Heart right ventricle (tissue), 16 donors: ENCODE measurements around the gene SLC22A17. TPM values are rescaled to one million over a fixed set of nuclear protein-coding genes. Genes with fewer than 3 reads are reported as not detected.

ENCODE experiments used
- ATAC-seq, 8 donors: fragments of 200-7000 bp; cut with Tn5 transposase; one replicate each; pipeline ENCODE4 v1.9.1; 2020; ENCODE audit warnings: mild to moderate bottlenecking in 8 of 8, moderate library complexity in 8 of 8, moderate number of reproducible peaks in 1 of 8
- DNase-seq, 2 donors: peaks; one replicate each; pipeline ENCODE4 v3.0.0-alpha.2; 2020
- H3K27ac ChIP-seq, 10 donors: fragments of 200-600 bp; sonication (generic) in 2 of 10; one replicate each; pipeline versions ENCODE4 v1.5.0 to v1.8.0; 2020 to 2022; ENCODE audit warnings: mild to moderate bottlenecking in 3 of 10
- H3K27me3 ChIP-seq, 7 donors: fragments of 200-600 bp; one replicate each; pipeline ENCODE4 v1.8.0; 2021 to 2022; ENCODE audit warnings: mild to moderate bottlenecking in 2 of 7
- H3K36me3 ChIP-seq, 9 donors: fragments of 200-600 bp; sonication (generic) in 1 of 9; one replicate each; pipeline versions ENCODE4 v1.5.0 to v1.8.0; 2020 to 2022; ENCODE audit warnings: mild to moderate bottlenecking in 2 of 9
- H3K4me1 ChIP-seq, 9 donors: fragments of 200-600 bp; sonication (generic) in 1 of 9; one replicate each; pipeline versions ENCODE4 v1.5.0 to v1.8.0; 2020 to 2022; ENCODE audit warnings: mild to moderate bottlenecking in 4 of 9
- H3K4me3 ChIP-seq, 10 donors: fragments of 200-600 bp; sonication (generic) in 2 of 10; one replicate each; pipeline versions ENCODE4 v1.5.0 to v1.8.0; 2020 to 2022; ENCODE audit warnings: mild to moderate bottlenecking in 7 of 10, moderate library complexity in 2 of 10
- H3K9me3 ChIP-seq, 11 donors: fragments of 200-600 bp in 10 of 11; sonication (generic) in 2 of 11; one replicate each; pipeline versions ENCODE4 v1.5.0 to v1.8.0; 2013 to 2022; ENCODE audit warnings: mild to moderate bottlenecking in 2 of 11, control low read depth in 1 of 11, moderate library complexity in 1 of 11
- WGBS, 2 donors: extraction: QIAGEN DNeasy Blood & Tissue Kit; methylation state at CpG; one replicate each; pipeline ENCODE4 v1.1.7; 2013; ENCODE audit warnings: inconsistent platforms in 1 of 2; 5-methylcytosine and 5-hydroxymethylcytosine counted together
- intact Hi-C, 10 donors: fragments of 100-400 bp; cut with DNase I; formaldehyde crosslinking; loops; one replicate each; pipeline versions ENCODE4 v1.11.1 to v1.14.2; 2022
- polyA plus RNA-seq, 2 donors: library from polyadenylated mRNA; stranded (reverse); fragments of 200-250 nt; gene quantifications; one replicate each; pipeline ENCODE4 v1.2.3, GENCODE V29; 2013
- total RNA-seq, 10 donors: library from RNA; stranded (reverse); fragmentation: NEBNext Ultra II Directional in 3 of 10; extraction: Animal tissue kit (Norgen Biotek cat#: 25700) in 3 of 10; gene quantifications; one replicate each; pipeline versions ENCODE4 v1.2.1 to v1.2.4, GENCODE V29; 2021 to 2023
- TF ChIP-seq, protein P1 (sequence below), 9 donors: fragments of 200-600 bp; sonication (generic) in 2 of 9; IDR thresholded peaks; one replicate each; pipeline versions ENCODE4 v1.5.0 to v1.8.0; 2021 to 2022; ENCODE audit warnings: antibody characterized with exemption in 9 of 9, mild to moderate bottlenecking in 5 of 9, moderate library complexity in 1 of 9
- donor health status: Arrhythmogenic right ventricular cardiomyopathy.
- donor health status: ischemic (EF 13 %, LVEDD 7.1; RV severe dilation, severe dysfunction).
- donor health status: healthy with polysubstance abuse.
- donor health status: DM: no; HTN: yes; CAD: no.
- donor health status: DM: no; HTN: no; CAD: no.
- donor health status: ischemic (EF 25% LVEDD 6.9; RV normal size, moderate dysfunction).
- donor health status: ischemic (EF 25% LVEDD 5.7; RV mildly dilated, moderate dysfunction).
- donor health status: healthy.
- donor health status: DM: yes; HTN: yes; CAD: no.
- donor health status: Ischemic cardiomyopathy.
- donor health status: ischemic (EF 35%, LVEDD 5.7; RV mildly dilated, moderate dysfunction).
- donor health status: nonischemic (EF 11% LVEDD 7.7; RV severe dilation, severe dysfunction).
- donor health status: DM: yes; HTN: yes; CAD: no.
- donor health status: PGD.
- donor health status: ischemic (EF 29% LVEDD 5.4; RV normal size, mild dysfunction).
- donor health status: nonischemic (EF 23%, LVEDD 6.1; RV moderate dilation, normal function).

Gene SLC22A17
- total and polyA plus RNA-seq, 12 donors, result 4.8 to 18.9 (median 9.8) TPM

DNA sequence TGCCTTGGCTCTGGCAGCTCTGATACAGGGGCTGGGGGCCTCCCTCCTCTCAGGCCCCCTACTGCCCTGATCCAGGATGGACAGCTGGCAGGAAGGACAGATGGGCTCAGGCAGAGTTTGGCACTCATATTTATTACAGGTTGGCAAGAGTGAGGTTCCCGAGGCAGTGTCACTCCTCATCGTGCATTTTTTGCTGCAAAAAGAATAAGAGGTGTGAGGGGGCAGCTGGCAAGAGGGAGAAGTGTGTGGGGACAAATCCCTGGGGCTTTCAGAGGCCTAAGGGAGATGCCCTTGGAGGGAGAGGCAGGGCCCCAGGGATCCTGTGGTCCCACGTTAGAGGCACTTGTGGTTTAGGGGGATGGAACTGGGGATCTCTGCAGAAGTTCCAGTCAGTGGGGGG, 29.2 kb upstream of the SLC22A17 start:
- 39 to 57% methylated on average over 3 of the region's 3 CpGs for WGBS, 2 donors
- intact Hi-C loops, result loop anchor here in 5 of 10 donors (2.0 to 10.0 kb wide), 5 partner anchors 53 to 117 kb away; no protein-coding TSS in a partner anchor
- Histone ChIP-seq H3K27me3 (peaks cover 0 to 7% (median 0%) of the 10 kb centered on the region in 7 donors), H3K36me3 (peaks cover 0 to 66% (median 8%) of the 10 kb centered on the region in 9 donors), H3K27ac (no peak overlapping the region), H3K4me1 (peaks cover 0 to 37% (median 1%) of the 10 kb centered on the region in 9 donors), H3K9me3 (no peaks in the 10 kb centered on the region), H3K4me3 (no peak overlapping the region)
- no peak for ATAC-seq
- no peak for DNase-seq
- TF ChIP-seq, protein P1, sequence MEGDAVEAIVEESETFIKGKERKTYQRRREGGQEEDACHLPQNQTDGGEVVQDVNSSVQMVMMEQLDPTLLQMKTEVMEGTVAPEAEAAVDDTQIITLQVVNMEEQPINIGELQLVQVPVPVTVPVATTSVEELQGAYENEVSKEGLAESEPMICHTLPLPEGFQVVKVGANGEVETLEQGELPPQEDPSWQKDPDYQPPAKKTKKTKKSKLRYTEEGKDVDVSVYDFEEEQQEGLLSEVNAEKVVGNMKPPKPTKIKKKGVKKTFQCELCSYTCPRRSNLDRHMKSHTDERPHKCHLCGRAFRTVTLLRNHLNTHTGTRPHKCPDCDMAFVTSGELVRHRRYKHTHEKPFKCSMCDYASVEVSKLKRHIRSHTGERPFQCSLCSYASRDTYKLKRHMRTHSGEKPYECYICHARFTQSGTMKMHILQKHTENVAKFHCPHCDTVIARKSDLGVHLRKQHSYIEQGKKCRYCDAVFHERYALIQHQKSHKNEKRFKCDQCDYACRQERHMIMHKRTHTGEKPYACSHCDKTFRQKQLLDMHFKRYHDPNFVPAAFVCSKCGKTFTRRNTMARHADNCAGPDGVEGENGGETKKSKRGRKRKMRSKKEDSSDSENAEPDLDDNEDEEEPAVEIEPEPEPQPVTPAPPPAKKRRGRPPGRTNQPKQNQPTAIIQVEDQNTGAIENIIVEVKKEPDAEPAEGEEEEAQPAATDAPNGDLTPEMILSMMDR (IDR thresholded peaks at IDR 0.05), result no peak

DNA sequence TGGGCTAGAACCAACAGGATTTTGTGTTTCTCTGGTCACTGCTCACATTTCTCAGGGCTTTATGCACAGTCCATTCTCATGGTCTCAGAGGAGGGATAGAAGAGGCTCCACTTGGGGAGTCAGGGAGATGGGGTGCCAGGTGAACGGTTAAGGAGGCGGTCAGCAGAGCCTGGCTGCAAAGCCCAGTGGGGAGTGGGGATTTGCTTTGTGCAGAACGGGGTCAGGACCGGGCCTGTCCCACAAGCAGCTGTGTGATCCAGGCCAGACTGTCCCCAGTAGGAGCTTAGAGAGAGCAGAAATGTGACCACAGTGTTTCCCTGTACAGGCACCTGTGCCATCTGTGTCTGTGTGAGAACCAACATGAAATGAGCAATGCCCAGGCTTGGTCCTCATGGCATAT, 28.3 kb upstream of the SLC22A17 start:
- ATAC-seq, result no peak
- no peak for DNase-seq
- TF ChIP-seq, protein P1 (IDR thresholded peaks at IDR 0.05), result no peak
- Histone ChIP-seq H3K9me3 (no peaks in the 10 kb centered on the region), H3K4me3 (no peak overlapping the region), H3K36me3 (peaks cover 0 to 57% (median 8%) of the 10 kb centered on the region in 9 donors), H3K27ac (peak overlapping the region in 1 of 10 donors; percentile 23), H3K4me1 (peaks cover 0 to 46% (median 8%) of the 10 kb centered on the region in 9 donors), H3K27me3 (peaks cover 0 to 7% (median 0%) of the 10 kb centered on the region in 7 donors)
- intact Hi-C loops, result loop anchor here in 7 of 10 donors (1.0 to 10.0 kb wide), 6 partner anchors 52 to 116 kb away; no protein-coding TSS in a partner anchor
- 70 to 76% methylated on average over 4 of the region's 4 CpGs for WGBS, 2 donors

- WGBS, 2 donors, result 39 to 49% methylated on average over 16 of the region's 16 CpGs
- ATAC-seq (peak; percentile 1 to 26 (median 4)), DNase-seq (no peak)
- intact Hi-C loops, result loop anchor here in 7 of 10 donors (1.0 to 10.0 kb wide), 6 partner anchors 52 to 116 kb away; no protein-coding TSS in a partner anchor
- Histone ChIP-seq H3K36me3 (peaks cover 0 to 51% (median 8%) of the 10 kb centered on the region in 9 donors), H3K4me1 (peaks cover 0 to 46% (median 8%) of the 10 kb centered on the region in 9 donors), H3K27ac (peak overlapping the region in 4 of 10 donors; percentile 15 to 48 (median 20)), H3K9me3 (no peaks in the 10 kb centered on the region), H3K4me3 (no peak overlapping the region), H3K27me3 (peaks cover 0 to 7% (median 0%) of the 10 kb centered on the region in 7 donors)
- TF ChIP-seq, protein P1 (IDR thresholded peaks at IDR 0.05), result peak in 5 of 9 donors; percentile 1 to 11 (median 7)
These were observed 27.7 kb upstream of the SLC22A17 start for GRCh38 chr14:23380197-23380914.

DNA sequence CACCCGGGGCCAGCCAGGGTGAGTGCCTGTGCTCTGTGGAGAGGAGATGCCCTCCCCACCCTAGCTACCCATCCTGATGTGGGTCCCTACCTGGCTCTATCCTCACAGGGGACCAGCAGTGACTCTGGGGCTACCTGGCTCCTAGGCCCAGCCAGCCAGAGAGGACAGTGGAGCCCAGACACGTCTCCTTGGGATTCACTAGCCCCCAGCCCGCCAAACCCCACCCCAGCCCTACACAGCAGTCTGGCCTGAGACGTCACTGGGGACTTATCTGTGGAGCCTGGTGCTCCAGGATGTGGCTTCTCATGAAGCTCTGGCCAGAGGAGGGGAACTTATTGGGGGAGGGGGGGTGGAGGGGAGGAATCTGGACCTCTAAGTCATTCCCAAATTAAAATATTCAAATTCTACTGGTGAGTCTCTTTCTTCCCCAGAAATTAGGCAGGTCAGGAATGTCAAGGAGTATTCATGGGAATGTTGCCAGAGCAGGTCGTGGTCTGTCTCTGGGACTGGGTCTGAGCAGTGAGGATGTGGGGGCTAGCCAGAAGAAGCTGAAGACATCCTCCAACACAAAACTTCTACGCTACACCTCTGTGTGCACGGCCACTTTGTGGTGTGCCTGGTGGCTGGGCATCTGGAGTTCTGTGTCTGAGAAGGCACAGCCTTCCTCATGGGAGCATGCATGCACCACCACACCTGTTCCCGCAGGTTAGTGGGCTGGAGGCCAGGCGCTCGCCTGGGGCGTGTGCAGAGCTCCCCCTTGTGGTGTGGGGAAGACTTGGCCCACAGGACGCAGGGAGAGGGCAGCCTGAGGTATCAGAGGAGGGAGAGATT, 26.9 kb upstream of the SLC22A17 start:
- peak; percentile 7 to 56 (median 42) for ATAC-seq
- H3K36me3 ChIP-seq, result peaks cover 0 to 43% (median 8%) of the 10 kb centered on the region in 9 donors
- peak overlapping the region in 1 of 10 donors; percentile 16 for H3K27ac ChIP-seq
- intact Hi-C loops, result loop anchor here (1.0 to 10.0 kb wide), 8 partner anchors 51 to 117 kb away; no protein-coding TSS in a partner anchor
- TF ChIP-seq, protein P1 (IDR thresholded peaks at IDR 0.05), result peak; percentile 65 to 89 (median 85)
- peaks cover 0 to 7% (median 0%) of the 10 kb centered on the region in 7 donors for H3K27me3 ChIP-seq
- DNase-seq, result peak in 1 of 2 donors; percentile 65
- peaks cover 0 to 44% (median 8%) of the 10 kb centered on the region in 9 donors for H3K4me1 ChIP-seq
- H3K4me3 ChIP-seq, result no peak overlapping the region
- WGBS, 2 donors, result 34 to 40% methylated on average over 12 of the region's 12 CpGs
- H3K9me3 ChIP-seq, result no peaks in the 10 kb centered on the region
